ENCODE data around the gene PIP4K2A.

PIP4K2A gene

GRCh38 chr10:22617516-22617915 lies 96.9 kb downstream of the PIP4K2A start:
- DNase-seq: no peak

- no peak for DNase-seq
These were observed 97.3 kb downstream of the PIP4K2A start for GRCh38 chr10:22617051-22617450.

- no peak for DNase-seq
These were observed 98.4 kb downstream of the PIP4K2A start for GRCh38 chr10:22615819-22616499.

- DNase-seq: no peak
These were observed 99.3 kb downstream of the PIP4K2A start for GRCh38 chr10:22615101-22615500.

- no peak for DNase-seq
These were observed 101.4 kb downstream of the PIP4K2A start for GRCh38 chr10:22613011-22613410.

GRCh38 chr10:22612318-22612717 lies 102.1 kb downstream of the PIP4K2A start:
- DNase-seq: no peak

GRCh38 chr10:22611425-22612115 lies 102.8 kb downstream of the PIP4K2A start:
- peak in 2 of 4 experiments; percentile 23 to 30 for DNase-seq

GRCh38 chr10:22610610-22611009 lies 103.8 kb downstream of the PIP4K2A start:
- DNase-seq: no peak

- DNase-seq: no peak
These were observed 104.5 kb downstream of the PIP4K2A start for GRCh38 chr10:22609719-22610465.

- DNase-seq: no peak
These were observed 105.1 kb downstream of the PIP4K2A start for GRCh38 chr10:22609251-22609650.

GRCh38 chr10:22607261-22607660 lies 107.1 kb downstream of the PIP4K2A start:
- no peak for DNase-seq

- DNase-seq: peak in 1 of 4 experiments; percentile 11
These were observed 108.2 kb downstream of the PIP4K2A start for GRCh38 chr10:22606164-22606614.

GRCh38 chr10:22605168-22605567 lies 109.2 kb downstream of the PIP4K2A start:
- no peak for DNase-seq

GRCh38 chr10:22604344-22605126 lies 109.8 kb downstream of the PIP4K2A start:
- no peak for DNase-seq

GRCh38 chr10:22603581-22603980 lies 110.8 kb downstream of the PIP4K2A start:
- DNase-seq: no peak

GRCh38 chr10:22601618-22602017 lies 112.8 kb downstream of the PIP4K2A start:
- no peak for DNase-seq

GRCh38 chr10:22599636-22600228 lies 114.6 kb downstream of the PIP4K2A start:
- DNase-seq: no peak

- no peak for DNase-seq
These were observed 115.3 kb downstream of the PIP4K2A start for GRCh38 chr10:22599048-22599561.

GRCh38 chr10:22598478-22598877 lies 115.9 kb downstream of the PIP4K2A start:
- DNase-seq: no peak

GRCh38 chr10:22597138-22597537 lies 117.2 kb downstream of the PIP4K2A start:
- DNase-seq: no peak

- DNase-seq: no peak
These were observed 120.7 kb downstream of the PIP4K2A start for GRCh38 chr10:22593636-22594198.

- no peak for DNase-seq
These were observed 121.4 kb downstream of the PIP4K2A start for GRCh38 chr10:22593026-22593425.
